Endothelial cell of umbilical vein (primary cell): ENCODE results near the gene RIBC2. TPM values are rescaled to one million over a fixed set of nuclear protein-coding genes. Genes with fewer than 3 reads are reported as not detected.

Source experiments
- BruUV-seq: library from RNA; stranded (reverse); fragments of 400-500 nt; replicated peaks from 2 replicates; lab custom pipeline; 2021; lab: Mats Ljungman, UMichigan
- CTCF ChIA-PET: fragments of 300-600, 350-600 bp; sonication (Branson Sonifier 250); formaldehyde crosslinking; loops from one replicate; lab custom pipeline; 2021; ENCODE audit warnings: antibody characterized with exemption, inconsistent platforms; lab: Charles Lee
- POLR2A ChIA-PET: fragments of 300-600, 350-600 bp; sonication (Branson Sonifier 250); formaldehyde crosslinking; loops from one replicate; lab custom pipeline; 2021; ENCODE audit warnings: antibody characterized with exemption, inconsistent platforms; lab: Charles Lee
- DNase-seq: peaks from one replicate; pipeline ENCODE4 v3.0.0-alpha.2; 2011; ENCODE audit warnings: low read depth, low spot score
- FAIRE-seq: peaks from 2 replicates; lab custom pipeline; 2011; peaks lifted over from hg19 to GRCh38; lab: Jason Lieb, UNC
- H2AFZ ChIP-seq: 2 replicates; pipeline ENCODE4 v1.6.0; 2012; ENCODE audit warnings: low read depth, low read length, control low read depth, inconsistent platforms
- H3K27ac ChIP-seq: 2 replicates; pipeline ENCODE4 v1.5.1; 2011; ENCODE audit warnings: low read depth, mild to moderate bottlenecking, control low read depth, low read length, moderate library complexity; ENCODE audit not compliant: insufficient read depth
- H3K27me3 ChIP-seq, 2 experiments: 2 replicates each; pipeline versions ENCODE4 v1.6.0 to v1.6.1; 2011; ENCODE audit warnings: low read length in 2 of 2, mixed read lengths in 1 of 2; ENCODE audit not compliant: control insufficient read depth in 2 of 2, insufficient read depth in 2 of 2
- H3K36me3 ChIP-seq, 2 experiments: 2 replicates in 1 of 2; 3 replicates in 1 of 2; pipeline ENCODE4 v1.5.1; 2011; ENCODE audit warnings: low read length in 2 of 2, mild to moderate bottlenecking in 1 of 2, moderate library complexity in 1 of 2; ENCODE audit not compliant: control insufficient read depth in 2 of 2, insufficient read depth in 2 of 2; ENCODE audit errors: extremely low read depth in 1 of 2
- H3K4me1 ChIP-seq: 3 replicates; pipeline ENCODE4 v1.5.1; 2011; ENCODE audit warnings: mild to moderate bottlenecking, low read length; ENCODE audit not compliant: control insufficient read depth, insufficient read depth; ENCODE audit errors: extremely low read depth
- H3K4me2 ChIP-seq: 2 replicates; pipeline ENCODE4 v1.6.1; 2011; ENCODE audit warnings: low read length, control low read depth, mixed read lengths; ENCODE audit not compliant: insufficient read depth
- H3K4me3 ChIP-seq, 3 experiments: fragments of 200-600 bp in 1 of 3; sonication (generic), shearing (Covaris generic) in 1 of 3; replicated peaks in 1 of 3; 2 replicates each; pipeline ENCODE4 v1.5.1; 2011 to 2016; ENCODE audit warnings: control low read depth in 3 of 3, low read length in 3 of 3, mild to moderate bottlenecking in 2 of 3, inconsistent platforms in 1 of 3, low read depth in 1 of 3, moderate library complexity in 1 of 3; ENCODE audit not compliant: insufficient read depth in 1 of 3
- H3K79me2 ChIP-seq: 2 replicates; pipeline ENCODE4 v1.6.0; 2012; ENCODE audit warnings: low read length, inconsistent platforms; ENCODE audit not compliant: control insufficient read depth, insufficient read depth
- H3K9ac ChIP-seq: replicated peaks from 2 replicates; pipeline ENCODE3; 2011; ENCODE audit warnings: low read length, control low read depth; ENCODE audit not compliant: insufficient read depth; ENCODE audit errors: extremely low read depth
- H3K9me1 ChIP-seq: replicated peaks from 3 replicates; pipeline ENCODE4 v1.6.0; 2011; ENCODE audit warnings: mild to moderate bottlenecking, low read length; ENCODE audit not compliant: control insufficient read depth, insufficient read depth; ENCODE audit errors: extremely low read depth
- H3K9me3 ChIP-seq: replicated peaks from 2 replicates; pipeline ENCODE4 v1.5.1; 2012; ENCODE audit warnings: low read length, inconsistent platforms; ENCODE audit not compliant: control insufficient read depth, insufficient read depth
- H4K20me1 ChIP-seq: replicated peaks from 2 replicates; pipeline ENCODE3; 2011; ENCODE audit warnings: mild to moderate bottlenecking, low read length; ENCODE audit not compliant: control insufficient read depth, insufficient read depth; ENCODE audit errors: extremely low read depth
- EZH2 ChIP-seq: IDR thresholded peaks from 2 replicates; pipeline ENCODE4 v1.6.1; 2012; ENCODE audit warnings: borderline replicate concordance, low read depth, mild to moderate bottlenecking, moderate library complexity, low read length, inconsistent platforms; ENCODE audit not compliant: severe bottlenecking
- FOS ChIP-seq: IDR thresholded peaks from 2 replicates; pipeline ENCODE4 v1.6.1; 2011; ENCODE audit warnings: mild to moderate bottlenecking, low read length, moderate library complexity, borderline replicate concordance; ENCODE audit not compliant: insufficient read depth
- GATA2 ChIP-seq: IDR thresholded peaks from 2 replicates; pipeline ENCODE4 v1.7.0; 2011; ENCODE audit warnings: low read depth, mild to moderate bottlenecking, moderate library complexity, mixed read lengths, low read length; ENCODE audit not compliant: insufficient read length, insufficient read depth
- JUN ChIP-seq: IDR thresholded peaks from 2 replicates; pipeline ENCODE4 v1.6.1; 2011; ENCODE audit warnings: borderline replicate concordance, low read depth; ENCODE audit not compliant: insufficient read length, insufficient read depth
- MAX ChIP-seq: IDR thresholded peaks from 2 replicates; pipeline ENCODE4 v1.6.1; 2011; ENCODE audit not compliant: insufficient read depth, insufficient read length
- MYC ChIP-seq: IDR thresholded peaks from one replicate; pipeline ENCODE4 v1.6.1; 2011; ENCODE audit warnings: mild to moderate bottlenecking, low read depth, low read length
- POLR2A ChIP-seq: IDR thresholded peaks from 2 replicates; pipeline ENCODE4 v1.6.1; 2012; ENCODE audit warnings: low read depth, mild to moderate bottlenecking, control low read depth, low read length
- POLR2AphosphoS5 ChIP-seq: IDR thresholded peaks from 2 replicates; pipeline ENCODE4 v1.6.1; 2012; ENCODE audit warnings: low read depth, mild to moderate bottlenecking, control low read depth, low read length, moderate library complexity; ENCODE audit not compliant: insufficient read depth
- dilution Hi-C: fragments of 300-500 bp; cut with MboI; formaldehyde crosslinking; loops from one replicate; pipeline ENCODE4 v1.15.0; 2019; ENCODE audit warnings: low sequenced_read_pairs; ENCODE audit not compliant: extremely low pct_ligation_motif_present
- intact Hi-C: fragments of 100-400 bp; cut with micrococcal nuclease; formaldehyde crosslinking; loops from one replicate; pipeline ENCODE4 v1.10.0; 2022
- polyA plus RNA-seq, 4 experiments: library from polyadenylated mRNA; depleted of rRNA in 3 of 4; stranded (reverse) in 3 of 4; unstranded in 1 of 4; fragments of >200 nt; gene quantifications; 2 replicates each; pipeline versions ENCODE4 v1.2.1 to v1.2.3, GENCODE V29; 2011 to 2012; ENCODE audit warnings: missing spikeins in 1 of 4
- total RNA-seq: library from RNA; stranded (reverse); gene quantifications from 2 replicates; pipeline ENCODE4 v1.2.3, GENCODE V29; 2021
- TF ChIP-seq, protein P1 (sequence below), 2 donors: IDR thresholded peaks; 1 replicate in 1 of 2; 2 replicates in 1 of 2; pipeline ENCODE4 v1.5.1; 2011; ENCODE audit warnings: low read length in 2 of 2, mild to moderate bottlenecking in 2 of 2, moderate library complexity in 2 of 2, control low read depth in 1 of 2, inconsistent platforms in 1 of 2, low read depth in 1 of 2; ENCODE audit not compliant: insufficient read depth in 1 of 2; ENCODE audit errors: extremely low read depth in 1 of 2

Gene RIBC2
- total and polyA plus RNA-seq, 2 donors (not counting 3 experiments of a cell fraction or from before 2014, with no cell fraction given): 1.2 to 5.7 TPM

DNA sequence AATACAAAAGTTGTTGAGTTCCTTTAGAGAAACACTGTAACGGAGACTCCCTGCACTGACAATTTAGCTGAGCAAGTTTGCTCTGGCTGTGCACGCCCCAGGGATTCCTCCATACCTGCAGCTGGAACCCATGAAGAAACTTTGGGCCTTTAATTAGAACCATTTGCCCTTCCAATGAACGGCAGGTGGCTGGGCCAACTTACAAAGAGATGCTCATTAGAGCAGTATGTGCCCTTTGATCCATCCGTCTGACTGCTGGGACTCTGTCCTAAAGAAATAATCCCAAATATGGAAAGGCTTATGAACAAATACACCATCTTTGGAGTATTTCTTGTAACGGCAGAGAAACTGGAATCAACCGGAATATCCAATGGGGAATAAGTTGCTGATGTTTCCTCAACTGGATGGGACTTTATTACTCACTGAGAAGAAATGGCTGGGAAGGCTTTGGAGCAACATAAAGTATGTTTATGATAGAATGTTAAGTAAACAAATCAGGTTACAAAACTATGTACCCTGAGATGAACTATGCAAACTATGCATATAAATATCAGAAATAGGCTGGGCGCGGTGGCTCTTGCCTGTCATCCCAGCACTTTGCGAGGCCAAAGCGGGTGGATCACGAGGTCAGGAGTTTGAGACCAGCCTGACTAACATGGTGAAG is 64.7 kb downstream of the RIBC2 start:
- DNase-seq: no peak
- intact Hi-C loops (no loop called here), dilution Hi-C loops (no loop called here)
- no peak overlapping the region for H2AFZ ChIP-seq
- no peaks in the 10 kb centered on the region for H4K20me1 ChIP-seq
- no peaks in the 10 kb centered on the region for H3K36me3 ChIP-seq
- H3K9me3 ChIP-seq: no peaks in the 10 kb centered on the region
- no peak overlapping the region for H3K4me2 ChIP-seq
- H3K9me1 ChIP-seq: no peaks in the 10 kb centered on the region
- FAIRE-seq: no peak
- no peaks in the 10 kb centered on the region for H3K4me1 ChIP-seq
- no peak overlapping the region for H3K9ac ChIP-seq
- H3K79me2 ChIP-seq: no peaks in the 10 kb centered on the region
- ChIA-PET POLR2A (no interaction called here), CTCF (no interaction called here)
- H3K4me3 ChIP-seq: no peak overlapping the region
- H3K27ac ChIP-seq: no peak overlapping the region
- no TSS peak for BruUV-seq
- H3K27me3 ChIP-seq: no peaks in the 10 kb centered on the region
- TF ChIP-seq GATA2: no peak
- no peak for TF ChIP-seq EZH2
- TF ChIP-seq MYC: no peak
- no peak for TF ChIP-seq FOS
- TF ChIP-seq JUN: no peak
- TF ChIP-seq, protein P1, sequence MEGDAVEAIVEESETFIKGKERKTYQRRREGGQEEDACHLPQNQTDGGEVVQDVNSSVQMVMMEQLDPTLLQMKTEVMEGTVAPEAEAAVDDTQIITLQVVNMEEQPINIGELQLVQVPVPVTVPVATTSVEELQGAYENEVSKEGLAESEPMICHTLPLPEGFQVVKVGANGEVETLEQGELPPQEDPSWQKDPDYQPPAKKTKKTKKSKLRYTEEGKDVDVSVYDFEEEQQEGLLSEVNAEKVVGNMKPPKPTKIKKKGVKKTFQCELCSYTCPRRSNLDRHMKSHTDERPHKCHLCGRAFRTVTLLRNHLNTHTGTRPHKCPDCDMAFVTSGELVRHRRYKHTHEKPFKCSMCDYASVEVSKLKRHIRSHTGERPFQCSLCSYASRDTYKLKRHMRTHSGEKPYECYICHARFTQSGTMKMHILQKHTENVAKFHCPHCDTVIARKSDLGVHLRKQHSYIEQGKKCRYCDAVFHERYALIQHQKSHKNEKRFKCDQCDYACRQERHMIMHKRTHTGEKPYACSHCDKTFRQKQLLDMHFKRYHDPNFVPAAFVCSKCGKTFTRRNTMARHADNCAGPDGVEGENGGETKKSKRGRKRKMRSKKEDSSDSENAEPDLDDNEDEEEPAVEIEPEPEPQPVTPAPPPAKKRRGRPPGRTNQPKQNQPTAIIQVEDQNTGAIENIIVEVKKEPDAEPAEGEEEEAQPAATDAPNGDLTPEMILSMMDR (IDR thresholded peaks at IDR 0.05; ENCODE audit: extremely low read depth in 1 of 2, insufficient read depth in 1 of 2, low read depth in 1 of 2, low read length in 2 of 2): no peak
- no peak for TF ChIP-seq MAX
- no peak for TF ChIP-seq POLR2A
- no peak for TF ChIP-seq POLR2AphosphoS5
